Measurements from ENCODE around the gene PLXDC1.
"Not testable (repeated sequence)": the region's sequence is repeated elsewhere in the genome, so short reads cannot be mapped to it uniquely, and the experiment has no call there.

Gene PLXDC1

GRCh38 chr17:39122991-39123390, 28.4 kb downstream of the PLXDC1 start:
- no peak for DNase-seq

- DNase-seq: not testable (repeated sequence)
Measured at GRCh38 chr17:39121919-39122318, 29.5 kb downstream of the PLXDC1 start.

GRCh38 chr17:39118674-39119419, 32.6 kb downstream of the PLXDC1 start:
- DNase-seq: no peak

- DNase-seq: no peak
Measured at GRCh38 chr17:39116224-39116623, 35.2 kb downstream of the PLXDC1 start.

- DNase-seq: no peak
Measured at GRCh38 chr17:39115135-39115534, 36.3 kb downstream of the PLXDC1 start.

GRCh38 chr17:39114723-39115122, 36.7 kb downstream of the PLXDC1 start:
- DNase-seq: no peak

GRCh38 chr17:39113871-39114270, 37.6 kb downstream of the PLXDC1 start:
- no peak for DNase-seq

- DNase-seq: no peak
Measured at GRCh38 chr17:39110435-39111136, 40.9 kb downstream of the PLXDC1 start.

- DNase-seq: no peak
Measured at GRCh38 chr17:39108461-39109375, 42.7 kb downstream of the PLXDC1 start.

- DNase-seq: no peak
Measured at GRCh38 chr17:39107973-39108372, 43.5 kb downstream of the PLXDC1 start.

- DNase-seq: no peak
Measured at GRCh38 chr17:39107155-39107554, 44.3 kb downstream of the PLXDC1 start.

- DNase-seq: no peak
Measured at GRCh38 chr17:39105705-39106104, 45.7 kb downstream of the PLXDC1 start.

GRCh38 chr17:39104657-39105056, 46.8 kb downstream of the PLXDC1 start:
- no peak for DNase-seq

- DNase-seq: no peak
Measured at GRCh38 chr17:39104046-39104445, 47.4 kb downstream of the PLXDC1 start.

GRCh38 chr17:39101091-39101490, 50.3 kb downstream of the PLXDC1 start:
- DNase-seq: no peak

GRCh38 chr17:39100530-39100929, 50.9 kb downstream of the PLXDC1 start:
- no peak for DNase-seq

- no peak for DNase-seq
Measured at GRCh38 chr17:39099663-39100286, 51.7 kb downstream of the PLXDC1 start.

- DNase-seq: no peak
Measured at GRCh38 chr17:39098588-39098987, 52.8 kb downstream of the PLXDC1 start.

- DNase-seq: no peak
Measured at GRCh38 chr17:39097537-39097936, 53.9 kb downstream of the PLXDC1 start.

GRCh38 chr17:39097150-39097519, 54.3 kb downstream of the PLXDC1 start:
- no peak for DNase-seq

- DNase-seq: no peak
Measured at GRCh38 chr17:39096508-39097149, 54.8 kb downstream of the PLXDC1 start.

- DNase-seq: no peak
Measured at GRCh38 chr17:39095309-39095686, 56.1 kb downstream of the PLXDC1 start.

Data from NCI-H1436 (cell line).